ENCODE results near the gene TAC3.
A peak's percentile ranks its signal among the peaks of the same experiment; 100 is the strongest.
"Not testable (repeated sequence)": the region's sequence is repeated elsewhere in the genome, so short reads cannot be mapped to it uniquely, and the experiment has no call there.

TAC3 gene

GRCh38 chr12:57033431-57033830, 17.1 kb upstream of the TAC3 start:
- no peak for DNase-seq

GRCh38 chr12:57031789-57032188, 15.5 kb upstream of the TAC3 start:
- DNase-seq: no peak

- no peak for DNase-seq
Measured at GRCh38 chr12:57031138-57031725, 14.9 kb upstream of the TAC3 start.

GRCh38 chr12:57029457-57029856, 13.1 kb upstream of the TAC3 start:
- no peak for DNase-seq

GRCh38 chr12:57027805-57028153, 11.4 kb upstream of the TAC3 start:
- no peak for DNase-seq

- DNase-seq: no peak
Measured at GRCh38 chr12:57027011-57027804, 10.9 kb upstream of the TAC3 start.

GRCh38 chr12:57025196-57025595, 8.9 kb upstream of the TAC3 start:
- no peak for DNase-seq

- DNase-seq: not testable (repeated sequence)
Measured at GRCh38 chr12:57022324-57022723, 6.0 kb upstream of the TAC3 start.

- no peak for DNase-seq
Measured at GRCh38 chr12:57019983-57020719, 3.8 kb upstream of the TAC3 start.

GRCh38 chr12:57018906-57019305, 2.6 kb upstream of the TAC3 start:
- DNase-seq: no peak

GRCh38 chr12:57018353-57018752, 2.0 kb upstream of the TAC3 start:
- DNase-seq: not testable (repeated sequence)

- DNase-seq: no peak
Measured at GRCh38 chr12:57012600-57013465, 3.5 kb downstream of the TAC3 start.

GRCh38 chr12:57011438-57012424, 4.6 kb downstream of the TAC3 start:
- DNase-seq: no peak

- no peak for DNase-seq
Measured at GRCh38 chr12:57010627-57011247, 5.6 kb downstream of the TAC3 start.

GRCh38 chr12:57009949-57010626, 6.2 kb downstream of the TAC3 start:
- DNase-seq: no peak

GRCh38 chr12:57008178-57008577, 8.2 kb downstream of the TAC3 start:
- no peak for DNase-seq

- DNase-seq: no peak
Measured at GRCh38 chr12:57006809-57007475, 9.4 kb downstream of the TAC3 start.

- DNase-seq: peak in 12 of 14 donors; percentile 19 to 82 (median 40)
Measured at GRCh38 chr12:57005980-57006808, 10.1 kb downstream of the TAC3 start, which contains the start of gene ZBTB39. Gene ZBTB39 (minus strand): TSS chr12:57006546. CDS start chr12:57004917, 1,629 bp downstream.

- DNase-seq: no peak
Measured at GRCh38 chr12:57004651-57005050, 11.7 kb downstream of the TAC3 start.
